Measurements from ENCODE around the gene RGS6.

Gene RGS6

GRCh38 chr14:72164420-72165228 lies 232.4 kb downstream of the RGS6 start:
- DNase-seq (ENCODE audit: low read depth) = no peak

- no peak for DNase-seq (ENCODE audit: low read depth)
These were observed 233.0 kb downstream of the RGS6 start for GRCh38 chr14:72165229-72165698.

- DNase-seq (ENCODE audit: low read depth) = no peak
These were observed 237.3 kb downstream of the RGS6 start for GRCh38 chr14:72169521-72169920.

- no peak for DNase-seq (ENCODE audit: low read depth)
These were observed 239.8 kb downstream of the RGS6 start for GRCh38 chr14:72172049-72172448.

DNA sequence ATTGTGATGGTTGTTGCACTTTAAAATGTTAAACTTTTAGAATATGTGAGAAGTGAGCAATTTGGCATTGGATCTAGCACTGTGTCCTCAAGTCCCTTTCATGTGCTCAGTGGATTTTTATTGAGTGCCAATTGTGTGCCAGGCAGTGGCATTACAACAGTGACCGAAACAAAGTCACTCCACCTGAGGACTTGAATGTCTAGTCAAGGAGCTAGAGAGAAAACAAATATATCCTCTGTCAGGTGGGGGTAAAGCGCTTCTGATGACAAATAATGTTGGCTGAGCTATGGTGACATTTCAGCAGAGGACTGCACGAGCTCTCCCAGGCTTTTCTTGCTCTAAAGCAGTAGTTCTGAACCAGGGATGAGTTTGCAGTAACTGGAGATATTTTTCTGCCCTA lies 240.4 kb downstream of the RGS6 start:
- no peak for DNase-seq (ENCODE audit: low read depth)

- DNase-seq (ENCODE audit: low read depth) = no peak
These were observed 240.9 kb downstream of the RGS6 start for GRCh38 chr14:72173038-72173720.

DNA sequence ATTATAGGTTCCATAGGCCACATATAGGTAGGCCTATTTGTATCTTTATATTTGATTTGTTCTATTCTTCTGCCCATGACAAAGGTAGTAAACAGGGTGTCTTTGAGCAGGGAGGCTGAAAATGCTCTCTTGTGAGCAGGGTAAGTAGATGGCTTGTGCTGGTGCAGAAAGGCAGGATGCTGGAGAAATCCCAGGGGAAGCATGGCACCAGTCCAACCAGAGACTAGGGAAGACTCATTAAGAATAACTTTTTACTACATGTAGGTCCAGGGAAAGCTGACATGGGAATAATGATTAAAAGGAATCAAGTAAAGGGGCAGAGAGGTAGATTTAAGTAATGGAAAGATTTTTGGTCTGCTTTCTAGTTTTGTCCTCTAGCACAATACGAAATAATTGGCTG lies 245.0 kb downstream of the RGS6 start:
- no peak for DNase-seq (ENCODE audit: low read depth)

GRCh38 chr14:72178517-72178916 lies 246.3 kb downstream of the RGS6 start:
- no peak for DNase-seq (ENCODE audit: low read depth)

DNA sequence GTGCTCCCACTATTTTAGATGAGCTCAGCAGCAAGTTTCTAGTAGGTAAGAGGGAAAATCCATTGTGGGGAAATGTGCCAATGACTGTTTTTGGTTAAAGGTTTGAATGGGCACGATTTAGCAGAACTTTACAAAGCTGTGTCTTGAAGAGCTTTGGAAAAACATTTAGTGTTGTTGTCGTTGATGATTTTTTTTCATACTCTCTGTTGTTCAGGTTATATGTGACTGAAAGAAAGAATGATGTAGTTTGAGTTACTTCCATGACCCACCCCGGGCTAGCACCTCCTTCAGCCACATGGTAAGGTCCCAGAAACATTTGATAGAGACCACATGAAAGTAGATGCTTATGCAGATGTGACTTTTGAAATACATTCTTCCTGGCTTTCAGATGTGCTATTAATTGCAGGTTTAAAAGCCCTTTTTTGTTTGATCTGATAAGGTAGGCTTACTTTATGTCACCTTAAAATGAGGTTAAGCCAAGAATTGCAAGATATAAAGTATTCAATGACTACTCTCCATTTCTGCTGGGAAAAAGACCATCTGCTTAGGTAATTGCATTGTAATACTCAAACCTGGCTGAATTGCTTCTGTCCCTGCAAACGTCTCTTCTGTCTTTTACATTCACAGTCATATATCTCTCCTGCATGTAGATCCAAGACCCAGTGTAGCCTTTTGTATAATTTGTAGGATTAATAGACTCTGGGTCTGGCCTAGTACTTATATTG lies 250.6 kb downstream of the RGS6 start:
- no peak for DNase-seq (ENCODE audit: low read depth)

DNA sequence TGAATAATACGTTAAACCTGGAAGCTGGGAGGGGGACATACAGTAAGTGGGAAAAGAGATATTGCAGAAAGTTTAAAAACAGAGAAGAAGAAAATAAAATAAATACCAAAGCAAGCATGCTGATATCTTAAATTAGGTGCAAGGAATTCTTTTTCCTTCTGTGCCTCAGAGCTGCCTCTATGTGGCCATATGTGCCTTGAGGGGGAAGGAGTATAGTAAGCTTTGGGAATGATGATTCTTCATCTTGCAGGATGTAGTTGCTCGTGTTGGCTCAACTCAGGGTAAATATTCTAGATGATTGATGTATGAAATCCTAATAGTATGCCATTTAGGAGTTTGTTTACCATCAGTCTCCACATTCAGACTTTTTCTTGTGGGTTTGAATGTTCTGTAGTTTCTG lies 251.4 kb downstream of the RGS6 start:
- no peak for DNase-seq (ENCODE audit: low read depth)

DNA sequence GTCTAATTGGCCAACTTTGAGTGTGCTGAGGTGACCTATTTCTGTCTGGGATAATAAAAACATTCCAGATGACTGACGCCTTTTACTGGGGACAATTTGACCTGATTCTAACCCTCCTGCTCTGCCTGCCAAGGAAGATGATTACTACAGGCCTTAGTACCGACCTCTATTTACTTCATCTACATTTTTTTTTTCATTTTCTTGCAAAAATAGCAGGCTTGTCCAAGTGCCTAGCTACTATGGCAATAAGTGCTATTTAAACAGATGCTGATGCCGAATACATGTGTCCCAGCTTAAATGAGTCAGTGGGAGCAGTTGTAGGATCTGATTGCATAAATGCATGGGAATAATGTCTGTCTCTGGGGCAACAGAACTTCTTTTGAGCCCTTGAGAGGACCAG lies 254.3 kb downstream of the RGS6 start:
- DNase-seq (ENCODE audit: low read depth) = no peak

DNA sequence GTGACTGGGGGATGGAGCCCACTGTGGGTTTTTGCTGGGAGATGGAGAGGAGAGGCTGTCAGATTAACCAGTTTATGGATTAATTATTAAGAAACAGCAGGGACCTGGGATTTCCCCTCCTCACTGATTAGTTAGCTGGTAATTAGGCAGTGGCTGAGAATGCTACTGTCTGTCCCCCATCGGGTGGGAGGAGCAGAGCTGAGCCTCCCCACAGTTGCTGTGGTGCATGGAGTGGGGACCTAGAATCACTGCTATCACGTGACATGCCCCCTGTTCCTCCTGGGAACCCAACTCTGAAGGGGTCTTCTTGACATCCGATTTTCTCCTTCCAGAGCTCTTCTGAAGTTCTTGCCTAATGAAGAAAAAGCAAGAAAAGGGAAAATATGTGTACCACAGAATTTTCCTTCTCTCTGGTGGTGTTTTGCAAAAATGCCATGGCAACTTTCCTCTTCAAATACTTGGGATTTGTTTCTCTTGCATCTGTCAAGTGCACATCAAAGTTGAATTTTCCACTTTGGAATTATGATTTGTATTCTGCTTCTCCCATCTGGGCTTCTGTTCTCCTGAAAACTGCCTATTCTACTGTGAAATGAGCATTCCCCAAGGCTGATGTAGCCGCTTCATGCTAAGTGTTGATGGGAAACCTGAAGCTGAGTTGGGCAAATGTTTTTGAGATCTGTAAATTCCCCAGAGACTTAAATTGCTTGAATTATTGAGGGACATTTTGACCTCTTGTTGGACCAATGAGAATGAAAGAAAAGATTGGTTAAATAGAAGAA lies 264.2 kb downstream of the RGS6 start:
- DNase-seq (ENCODE audit: low read depth) = no peak

DNA sequence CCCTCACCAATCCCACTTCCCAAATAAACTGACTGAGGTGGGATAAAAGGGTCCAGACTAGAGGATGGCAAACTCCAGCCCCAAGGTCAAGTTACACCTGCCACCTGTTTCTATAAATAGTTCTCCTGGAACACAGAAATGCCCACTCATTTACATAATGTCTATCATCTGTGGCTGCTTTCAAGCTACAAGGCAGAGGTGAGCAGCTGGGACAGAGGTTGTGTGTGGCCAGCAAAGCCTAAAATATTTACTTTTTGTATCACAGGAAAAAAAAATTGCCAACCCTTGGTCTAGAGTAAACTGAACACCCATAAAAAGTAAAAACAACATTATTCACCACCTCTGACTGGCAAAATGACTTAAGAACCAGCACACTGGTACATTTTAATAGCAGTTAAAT lies 269.4 kb downstream of the RGS6 start:
- DNase-seq (ENCODE audit: low read depth) = no peak

DNA sequence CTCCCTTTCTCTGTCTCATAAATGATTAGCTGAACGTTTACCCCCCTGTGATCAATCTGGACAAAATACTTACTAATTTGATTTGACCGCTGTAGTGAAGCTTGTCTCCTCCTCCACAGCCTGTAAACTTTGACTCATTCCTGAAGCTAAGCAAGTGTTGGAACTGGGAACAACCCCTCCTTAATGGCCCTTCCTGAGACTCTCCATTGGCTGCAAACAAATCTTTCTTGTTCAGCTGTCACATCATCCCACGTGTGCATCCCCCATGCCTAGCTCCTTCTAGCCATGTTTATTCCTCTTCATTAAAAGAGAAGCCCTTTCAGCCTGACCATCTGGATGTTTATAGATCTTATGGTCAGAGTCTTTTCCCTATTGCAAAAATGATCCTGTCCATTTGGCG lies 281.2 kb downstream of the RGS6 start:
- DNase-seq (ENCODE audit: low read depth) = no peak

- no peak for DNase-seq (ENCODE audit: low read depth)
These were observed 282.9 kb downstream of the RGS6 start for GRCh38 chr14:72215080-72215479.

GRCh38 chr14:72217135-72217534 lies 284.9 kb downstream of the RGS6 start:
- DNase-seq (ENCODE audit: low read depth) = no peak

DNA sequence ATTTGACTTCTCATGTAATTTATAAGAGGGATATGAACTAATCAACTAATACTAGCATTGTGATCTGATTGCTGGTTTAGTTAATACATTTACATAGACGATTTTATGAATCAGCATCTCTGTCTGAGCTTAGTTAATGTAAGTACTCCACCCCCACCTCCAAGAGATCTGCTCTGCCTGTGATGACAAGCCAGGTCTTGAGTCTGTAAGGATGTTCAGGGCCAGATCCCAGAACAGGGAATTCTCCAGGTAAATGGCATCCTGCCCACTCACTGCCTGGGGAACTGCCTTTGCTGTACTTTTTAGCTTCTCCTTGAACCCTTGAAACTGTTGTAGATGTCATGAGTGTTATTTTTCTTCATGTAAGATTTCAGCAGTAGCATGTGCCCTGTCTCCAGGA lies 289.8 kb downstream of the RGS6 start:
- no peak for DNase-seq (ENCODE audit: low read depth)

GRCh38 chr14:72236629-72237028 lies 304.4 kb downstream of the RGS6 start:
- no peak for DNase-seq (ENCODE audit: low read depth)

DNA sequence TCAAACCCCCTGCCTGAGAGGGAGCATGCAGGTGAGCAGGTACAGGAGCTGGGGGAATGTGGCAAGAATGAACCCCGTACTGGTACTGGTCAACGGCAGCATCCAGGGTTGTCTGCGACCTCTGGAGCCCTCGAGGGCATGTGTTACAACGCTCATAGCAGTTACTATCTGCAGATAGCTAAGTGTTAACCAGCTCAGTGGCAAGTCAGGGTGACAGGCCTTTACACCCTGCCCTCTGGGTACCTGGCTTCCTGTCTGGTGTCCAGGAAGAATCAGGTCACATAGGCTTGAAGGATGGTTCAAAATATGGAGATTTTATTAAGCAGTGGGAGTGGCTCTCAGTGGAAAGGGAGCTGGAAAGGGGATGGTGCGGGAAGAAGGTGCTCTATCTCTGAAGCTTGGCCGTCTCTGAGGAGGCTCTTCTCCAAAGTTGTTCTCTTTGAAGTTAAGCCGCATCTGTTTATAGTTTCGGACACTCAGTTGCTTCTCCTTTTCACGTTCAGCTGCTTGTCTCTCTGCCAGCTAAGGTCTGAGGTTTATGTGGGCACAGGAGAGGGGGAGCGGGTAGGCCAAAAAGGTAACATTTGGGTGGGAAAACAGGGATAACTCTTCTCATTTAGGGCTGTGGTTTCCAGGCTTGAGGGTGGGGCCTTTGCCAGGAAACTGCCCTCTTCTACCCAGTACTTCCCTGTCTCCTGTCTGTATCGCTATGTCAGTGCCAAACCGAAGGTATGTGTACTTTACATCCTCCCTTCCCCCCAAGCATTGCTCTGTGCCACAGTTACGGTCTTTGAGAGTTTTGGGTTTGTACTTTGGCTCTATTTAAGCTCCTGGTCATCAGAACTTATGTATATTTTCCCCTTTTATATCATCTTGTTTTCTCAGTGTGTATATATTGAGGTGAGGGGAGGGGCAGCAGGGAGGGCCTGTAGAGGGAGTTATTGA lies 305.8 kb downstream of the RGS6 start:
- DNase-seq (ENCODE audit: low read depth) = no peak

- DNase-seq (ENCODE audit: low read depth) = no peak
These were observed 311.4 kb downstream of the RGS6 start for GRCh38 chr14:72243309-72244293.
